Ureter (tissue), 1 donor: Measurements from ENCODE around the gene ACTR1A. TPM values are rescaled to one million over a fixed set of nuclear protein-coding genes. Genes with fewer than 3 reads are reported as not detected.
A peak's percentile ranks its signal among the peaks of the same experiment; 100 is the strongest.
"Not testable (repeated sequence)": the region's sequence is repeated elsewhere in the genome, so short reads cannot be mapped to it uniquely, and the experiment has no call there.

ENCODE experiments used
- DNase-seq: peaks from one replicate; pipeline ENCODE4 v3.0.0-alpha.2; 2020; ENCODE audit warnings: low spot score
- total RNA-seq: library from RNA; stranded (reverse); gene quantifications from one replicate; pipeline ENCODE4 v1.2.4, GENCODE V29; 2023
- donor health status: DM: yes; HTN: yes; CAD: no.

Gene ACTR1A
- total RNA-seq, 1 donor from 2014 or later, result 87.1 TPM

DNA sequence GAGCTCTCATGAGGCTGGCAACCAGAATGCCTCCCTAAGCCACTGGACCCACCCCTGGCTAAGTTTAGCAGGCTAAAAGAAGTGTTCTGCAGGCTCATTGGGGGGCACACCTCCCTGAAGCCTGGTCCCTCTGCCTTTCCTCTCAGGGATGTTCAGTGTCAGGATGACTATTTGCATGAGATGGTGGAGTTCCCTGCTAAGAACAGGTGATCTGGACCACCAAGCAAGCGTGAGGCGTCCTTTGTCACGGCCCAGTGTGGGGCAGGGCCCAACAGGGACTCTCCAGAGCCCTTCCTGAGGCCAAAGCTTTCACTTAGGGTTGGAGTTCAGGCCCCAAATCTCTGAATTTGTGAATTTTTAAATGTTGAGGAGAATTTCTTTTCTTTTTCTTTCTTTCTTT, 13.2 kb upstream of the ACTR1A start:
- DNase-seq, result no peak

GRCh38 chr10:102514487-102515311, 12.2 kb upstream of the ACTR1A start:
- no peak for DNase-seq

DNA sequence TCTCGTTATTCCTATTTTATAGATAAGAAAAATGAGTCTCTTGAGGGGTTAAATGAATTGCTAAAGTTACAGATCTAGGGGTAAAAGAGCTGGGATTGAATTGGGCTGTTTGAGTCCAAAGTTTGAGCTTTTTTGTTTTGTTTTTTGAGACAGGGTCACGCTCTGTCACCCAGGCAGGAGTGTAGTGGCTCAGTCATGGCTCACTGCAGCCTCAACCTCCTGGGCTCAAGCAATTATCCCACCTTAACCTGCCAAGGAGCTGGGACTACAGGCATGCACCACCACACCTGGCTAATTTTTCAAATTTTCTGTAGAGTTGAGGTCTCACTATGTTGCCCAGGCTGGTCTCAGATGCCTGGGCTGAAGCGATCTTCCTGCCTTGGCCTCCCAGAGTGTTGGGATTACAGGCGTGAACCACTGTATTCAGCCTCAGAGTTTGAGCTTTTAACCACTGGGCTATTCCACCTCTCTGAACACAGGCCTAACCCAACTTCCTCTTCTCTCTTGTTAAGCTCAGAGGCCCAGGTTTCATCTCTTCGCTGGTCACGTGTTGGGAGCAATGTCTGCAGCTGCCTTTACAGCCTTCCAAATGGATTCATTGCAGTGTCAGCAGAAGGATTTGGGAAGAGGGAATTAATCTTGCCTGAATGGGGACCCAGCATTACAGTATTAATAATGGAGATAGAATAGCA, 9.2 kb upstream of the ACTR1A start:
- DNase-seq, result no peak

DNA sequence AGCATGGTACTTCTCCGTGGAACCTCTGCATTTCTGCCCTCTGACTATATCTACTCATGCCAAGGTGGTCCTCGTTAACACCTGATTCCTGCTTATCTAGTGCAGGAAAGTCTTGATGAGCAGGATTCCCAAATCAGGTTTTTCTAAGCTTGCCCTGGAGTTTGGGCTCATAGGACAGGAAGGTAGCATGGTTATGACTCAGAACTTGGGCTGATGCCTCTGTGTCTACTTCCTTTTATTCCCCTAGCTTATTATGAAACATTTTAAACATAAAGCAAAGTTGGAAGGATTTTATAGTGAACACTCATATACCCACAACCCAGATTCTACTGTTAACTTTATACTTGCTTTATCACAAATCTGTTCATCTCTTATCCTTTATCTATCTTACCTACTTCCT, 6.9 kb upstream of the ACTR1A start:
- DNase-seq, result peak; percentile 51

DNA sequence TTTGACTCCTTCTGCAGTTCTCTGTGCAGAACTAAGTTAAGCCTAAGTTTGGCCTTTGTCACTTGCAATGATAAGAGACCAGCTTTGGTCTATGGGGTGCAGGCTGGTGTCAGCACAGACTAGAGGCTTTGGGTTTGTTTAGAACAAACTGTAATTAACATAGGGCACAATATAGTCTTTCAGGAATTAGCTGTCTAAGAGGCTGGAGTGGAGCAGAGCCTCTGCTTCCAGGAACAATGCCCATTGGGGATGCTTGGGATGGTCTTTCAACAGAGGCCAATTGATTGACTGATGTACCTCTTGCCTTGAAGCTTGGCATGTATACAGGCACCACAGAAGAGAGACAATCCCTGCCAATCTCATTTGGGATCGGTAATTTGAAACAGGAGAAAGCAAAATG, 6.0 kb upstream of the ACTR1A start:
- no peak for DNase-seq

DNA sequence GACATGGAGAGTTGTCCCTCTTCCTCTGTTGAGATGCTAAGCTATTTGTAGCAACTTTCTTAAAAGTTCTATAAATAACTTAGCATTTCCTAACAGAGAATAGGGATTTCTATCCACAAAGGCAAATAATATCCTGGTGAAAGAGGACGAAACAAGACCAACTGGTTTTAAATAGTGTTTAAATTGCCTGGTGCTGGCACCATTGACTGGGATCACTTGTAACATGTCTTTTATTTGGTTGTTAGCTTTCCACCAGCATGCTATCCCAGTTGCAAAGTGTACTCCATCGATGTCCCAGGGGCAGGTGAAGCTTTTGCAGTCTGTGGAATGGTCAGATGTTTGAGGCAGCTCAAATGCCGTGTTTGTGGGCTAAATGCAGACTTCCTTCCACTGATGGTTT, 5.0 kb upstream of the ACTR1A start:
- no peak for DNase-seq

DNA sequence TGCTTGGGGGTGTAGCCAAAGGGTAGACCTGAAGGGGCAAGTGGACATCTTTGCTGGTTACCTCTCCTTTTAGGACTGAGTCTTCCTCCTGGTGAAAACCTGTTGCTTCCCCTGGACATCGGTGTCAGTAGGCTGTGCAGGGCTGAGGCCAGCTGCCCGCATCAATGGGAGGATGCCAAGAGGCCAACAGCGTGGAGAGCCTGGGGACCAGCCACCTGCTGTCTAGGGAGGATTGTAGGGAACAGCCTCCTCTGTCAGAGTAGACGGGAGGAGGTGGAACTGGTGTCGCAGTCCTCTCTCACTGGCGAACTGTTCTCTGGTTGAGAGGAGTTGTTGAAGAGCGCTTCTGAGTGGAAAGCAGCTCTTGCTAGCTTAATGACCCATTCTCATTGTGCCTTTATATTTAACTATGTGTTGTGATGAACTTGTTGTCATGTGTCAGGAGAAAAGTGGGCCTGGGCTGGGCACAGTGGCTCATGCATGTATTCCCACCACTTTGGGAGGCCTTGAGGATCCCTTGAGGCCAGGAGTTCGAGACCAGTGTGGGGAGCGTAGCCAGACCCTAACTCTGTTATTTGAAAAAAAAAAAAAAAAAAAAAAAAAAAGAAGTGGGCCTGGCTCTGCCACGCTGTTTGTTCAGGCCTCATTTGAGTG, 3.1 kb upstream of the ACTR1A start:
- DNase-seq, result no peak

DNA sequence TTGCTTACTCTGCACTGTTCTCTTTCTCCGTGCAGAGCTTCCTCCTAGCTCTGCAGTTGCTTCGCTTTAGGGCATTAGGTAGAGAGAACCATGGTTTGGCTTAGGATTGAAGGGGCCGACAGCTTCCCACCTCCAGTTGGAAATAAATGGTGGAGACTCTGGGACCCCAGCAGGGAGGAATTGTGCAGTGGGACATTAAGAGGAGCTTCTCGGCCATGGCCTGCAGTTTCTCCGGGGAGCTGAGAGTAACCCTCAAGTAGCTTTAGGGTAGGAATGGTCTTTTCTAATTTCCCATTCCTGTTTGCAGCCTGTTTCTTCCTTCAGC, 2.4 kb upstream of the ACTR1A start:
- DNase-seq, result no peak

GRCh38 chr10:102504179-102504975, 1.9 kb upstream of the ACTR1A start:
- DNase-seq, result peak; percentile 64

DNA sequence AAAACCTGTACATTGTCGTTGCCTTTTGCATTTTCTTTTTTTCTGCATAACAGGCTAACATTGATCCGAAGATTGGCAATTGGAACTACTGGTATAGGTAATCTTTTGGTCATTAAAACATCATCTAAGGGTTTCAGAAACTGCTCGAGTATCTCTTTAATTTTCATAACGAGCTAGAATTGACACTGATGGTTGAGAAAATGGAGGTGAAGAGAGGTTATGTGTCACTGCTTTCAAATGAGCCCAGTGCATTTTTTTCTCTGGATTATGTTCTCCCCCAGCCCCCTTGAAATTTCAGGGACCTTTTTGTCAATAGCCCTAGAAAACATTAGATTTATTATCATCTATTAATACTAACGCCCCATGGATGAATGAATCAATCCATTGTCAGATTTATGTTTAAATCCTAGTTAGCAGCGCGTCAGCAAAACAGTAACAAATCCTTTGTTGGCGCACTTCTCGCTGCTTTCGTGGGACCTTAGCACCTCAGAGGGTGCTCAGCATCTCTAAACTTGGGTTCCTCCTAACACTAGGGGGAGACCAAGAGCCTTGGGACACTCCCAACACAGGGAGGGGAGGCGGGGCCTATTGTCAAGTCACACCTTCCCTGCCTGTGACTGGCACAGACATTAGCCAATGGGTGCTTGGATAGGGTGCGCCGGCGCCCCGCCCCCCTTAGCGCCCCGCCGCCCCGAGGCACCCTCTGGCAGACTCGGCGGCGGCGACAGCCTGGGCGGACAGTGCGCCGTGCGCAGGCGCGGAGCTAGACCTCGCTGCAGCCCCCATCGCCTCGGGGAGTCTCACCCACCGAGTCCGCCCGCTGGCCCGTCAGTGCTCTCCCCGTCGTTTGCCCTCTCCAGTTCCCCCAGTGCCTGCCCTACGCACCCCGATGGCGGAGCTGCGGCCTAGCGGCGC, 1.0 kb upstream of the ACTR1A start, which contains the start of gene SUFU:
TSS of gene SUFU (plus strand) at position 709 of the 915 bp plus-strand sequence. CDS start at position 890, 181 bp downstream.
- DNase-seq, result peak; percentile 99

- DNase-seq, result peak; percentile 100
Measured at GRCh38 chr10:102502029-102502336, 529 bp downstream of the ACTR1A start.

DNA sequence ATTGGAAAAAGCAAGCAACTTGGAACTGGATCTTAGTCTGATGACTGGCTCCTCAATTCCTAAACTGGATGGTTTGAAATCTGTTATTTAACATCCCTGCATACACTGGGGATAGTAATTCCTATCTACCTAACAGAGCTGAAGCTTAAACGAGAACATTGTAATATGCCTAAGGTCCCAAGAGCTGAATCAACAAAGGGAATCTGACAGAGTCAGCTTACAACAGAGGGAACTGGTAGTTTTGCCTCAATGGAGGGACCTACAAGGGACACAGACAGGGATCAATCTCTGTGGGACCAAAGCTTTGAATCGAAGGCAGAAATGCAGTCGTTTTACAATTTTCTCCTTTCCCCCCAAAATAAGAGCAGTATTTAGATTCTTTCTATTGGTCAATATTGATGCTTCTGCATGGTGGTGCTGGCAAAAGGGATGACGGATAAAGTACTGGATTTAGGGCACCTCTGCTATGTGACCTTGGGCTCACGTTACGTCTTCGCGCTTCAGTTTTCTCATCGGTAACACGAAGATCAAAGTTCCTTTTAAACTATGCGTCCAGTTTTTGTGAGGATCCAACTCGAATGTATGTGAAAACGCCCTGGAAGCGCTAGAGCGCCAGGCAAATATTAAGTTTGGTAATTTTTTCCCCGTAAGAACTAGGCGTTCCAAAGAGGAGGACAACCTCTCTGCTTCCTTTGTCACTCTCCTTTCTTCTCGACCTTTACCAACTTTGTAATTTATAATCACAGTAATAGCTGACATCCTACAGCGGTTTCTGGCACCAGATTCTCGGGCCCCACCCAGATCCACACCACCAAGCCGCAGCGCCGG, 1.1 kb downstream of the ACTR1A start:
- no peak for DNase-seq

GRCh38 chr10:102500686-102501085, 1.8 kb downstream of the ACTR1A start:
- DNase-seq, result not testable (repeated sequence)

- no peak for DNase-seq
Measured at GRCh38 chr10:102499356-102499755, 3.2 kb downstream of the ACTR1A start.

DNA sequence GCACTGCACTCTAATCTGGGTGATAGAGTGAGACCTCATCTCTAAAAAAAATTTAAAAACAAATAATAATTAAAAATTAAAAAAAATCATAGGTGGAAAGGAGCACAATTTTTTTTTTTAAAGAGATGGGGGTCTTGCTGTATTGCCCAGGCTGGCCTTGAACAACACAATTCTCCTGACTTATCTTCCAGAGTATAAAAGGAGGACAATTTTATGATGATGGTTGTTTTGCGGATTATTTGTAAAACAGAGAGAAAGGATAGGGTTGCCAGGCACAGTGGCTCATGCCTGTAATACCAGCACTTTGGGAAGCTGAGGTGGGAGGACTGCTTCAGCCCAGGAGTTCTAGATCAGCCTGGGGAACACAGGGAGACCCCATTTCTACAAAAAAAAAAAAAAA, 5.0 kb downstream of the ACTR1A start:
- DNase-seq, result no peak

DNA sequence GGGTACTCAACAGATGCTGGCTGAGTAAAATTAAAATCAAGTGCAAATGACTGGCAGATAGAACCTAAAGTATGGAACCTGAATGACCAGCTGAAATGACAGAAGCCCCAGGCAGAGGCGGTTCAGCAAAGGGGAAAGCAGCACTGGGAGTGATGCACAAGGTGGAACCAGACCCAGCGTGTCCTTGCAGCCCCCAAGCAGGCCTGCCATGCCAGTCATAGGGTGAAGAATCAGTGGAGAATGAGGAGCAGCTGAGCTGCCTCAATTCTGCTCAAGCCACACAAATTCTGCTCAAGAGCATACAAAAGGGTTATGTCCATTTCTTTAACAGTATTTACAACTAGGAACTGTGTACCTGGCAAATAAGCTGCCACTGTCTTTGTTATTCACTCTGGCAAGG, 8.7 kb downstream of the ACTR1A start:
- no peak for DNase-seq

- DNase-seq, result no peak
Measured at GRCh38 chr10:102492983-102493382, 9.5 kb downstream of the ACTR1A start.

GRCh38 chr10:102492344-102492939, 10.1 kb downstream of the ACTR1A start:
- no peak for DNase-seq

DNA sequence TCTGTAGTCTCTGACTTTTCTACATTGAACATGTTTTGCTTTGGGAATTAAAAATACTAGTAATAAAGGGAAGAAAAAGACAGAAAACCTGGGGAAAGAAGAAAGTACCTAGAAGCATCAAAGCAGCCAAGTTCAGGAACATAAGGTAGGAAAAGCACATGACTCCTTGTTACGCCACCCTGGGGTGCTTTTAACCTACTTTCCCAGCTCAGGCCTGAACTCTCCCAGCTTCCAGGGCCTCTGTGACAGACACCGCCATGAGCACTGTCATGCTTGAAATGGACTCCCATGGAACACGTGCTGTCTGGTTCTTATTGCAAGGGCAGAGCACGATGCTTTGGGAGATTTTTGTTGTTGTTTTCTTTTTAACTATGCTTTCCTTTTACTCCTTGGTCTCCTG, 11.4 kb downstream of the ACTR1A start:
- DNase-seq, result no peak
